ENCODE measurements around the gene RGS16. TPM values are rescaled to one million over a fixed set of nuclear protein-coding genes. Genes with fewer than 3 reads are reported as not detected.

The RGS16 gene
- total and polyA plus RNA-seq, 2 of the 13 experiments (the other 11 are each of a cell fraction or from before 2014, with no cell fraction given) = not detected

DNA sequence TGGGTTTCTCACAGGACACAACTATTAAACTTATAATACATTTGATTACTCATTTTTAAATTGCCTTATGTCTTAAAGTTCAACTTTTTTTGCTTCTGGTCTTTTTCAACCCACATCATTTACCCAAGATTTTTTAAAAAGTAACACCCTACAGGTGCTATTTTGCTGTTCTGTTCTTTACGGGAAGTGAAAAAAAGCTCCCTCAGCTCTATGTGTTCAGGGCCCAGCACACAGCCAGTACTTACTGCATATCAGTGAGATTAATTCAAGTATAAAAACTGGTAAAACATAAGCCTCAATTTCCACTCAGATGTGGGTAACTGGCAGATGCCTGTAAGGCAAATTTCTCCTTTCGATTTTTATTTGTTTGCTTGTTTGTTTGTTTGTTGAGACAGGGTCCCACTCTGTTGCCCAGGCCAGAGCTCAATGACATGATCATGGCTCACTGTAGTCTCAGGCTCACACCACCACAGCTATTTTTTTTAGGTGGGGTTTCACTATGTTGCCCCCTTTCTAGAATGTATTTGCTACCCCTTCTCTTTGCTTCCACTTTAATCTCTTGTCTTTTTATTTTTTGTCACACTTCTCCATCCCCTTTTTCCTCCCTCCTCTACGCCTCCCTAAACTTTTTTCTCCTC, 35.4 kb downstream of the RGS16 start:
- no peaks in the 10 kb centered on the region for H3K4me1 ChIP-seq (ENCODE audit: insufficient read depth, low read length)
- no peak overlapping the region for H3K4me2 ChIP-seq (ENCODE audit: low read depth, low read length)
- H3K4me3 ChIP-seq (replicated peaks in 1 of 3; ENCODE audit: insufficient read depth in 1 of 3, low read depth in 2 of 3, low read length in 3 of 3) = no peak overlapping the region
- no peaks in the 10 kb centered on the region for H3K79me2 ChIP-seq (ENCODE audit: insufficient read depth, low read length)
- BruUV-seq (replicated peaks) = no TSS peak
- in situ Hi-C loops (cut with HindIII; ENCODE audit: extremely low pct_ligation_motif_present, low pct_unique_long_range_greater_than_20kb) = no loop called here
- H2AFZ ChIP-seq (ENCODE audit: low read length) = no peak overlapping the region
- no peak for FAIRE-seq
- no peaks in the 10 kb centered on the region for H3K27me3 ChIP-seq (ENCODE audit: control insufficient read depth in 1 of 2, insufficient read depth in 2 of 2, low read length in 2 of 2)
- intact Hi-C loops (cut with micrococcal nuclease; ENCODE audit: unreplicated experiment) = no loop called here
- 34% methylated on average over 3 of the region's 3 CpGs for WGBS (ENCODE audit: low lambda C conversion rate)
- ChIA-PET CTCF (ENCODE audit: low intra/inter-chr PET ratio, low total read pairs) (no interaction called here), POLR2A (no interaction called here)
- no peak for DNase-seq (ENCODE audit: low spot score)
- TF ChIP-seq ZNF224 (CRISPR knock-in tag; IDR thresholded peaks at IDR 0.05) = no peak
- no peak for TF ChIP-seq NRL (CRISPR knock-in tag; IDR thresholded peaks at IDR 0.05; ENCODE audit: borderline replicate concordance)
- TF ChIP-seq ZNF382 (CRISPR knock-in tag; IDR thresholded peaks at IDR 0.05; ENCODE audit: borderline replicate concordance) = no peak
- TF ChIP-seq SIN3B (IDR thresholded peaks at IDR 0.05; ENCODE audit: low read length) = no peak
- TF ChIP-seq, protein P1, sequence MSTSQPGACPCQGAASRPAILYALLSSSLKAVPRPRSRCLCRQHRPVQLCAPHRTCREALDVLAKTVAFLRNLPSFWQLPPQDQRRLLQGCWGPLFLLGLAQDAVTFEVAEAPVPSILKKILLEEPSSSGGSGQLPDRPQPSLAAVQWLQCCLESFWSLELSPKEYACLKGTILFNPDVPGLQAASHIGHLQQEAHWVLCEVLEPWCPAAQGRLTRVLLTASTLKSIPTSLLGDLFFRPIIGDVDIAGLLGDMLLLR (CRISPR knock-in tag; IDR thresholded peaks at IDR 0.05) = no peak
- TF ChIP-seq ZNF383 (CRISPR knock-in tag; IDR thresholded peaks at IDR 0.05; ENCODE audit: borderline replicate concordance) = no peak
- TF ChIP-seq XRCC5 (optimal IDR thresholded peaks at IDR 0.05; ENCODE audit: low read length) = no peak
- no peak for TF ChIP-seq CHCHD3 (CRISPR knock-in tag; IDR thresholded peaks at IDR 0.05)
- no peak for TF ChIP-seq ZNF737 (CRISPR knock-in tag; IDR thresholded peaks at IDR 0.05; ENCODE audit: borderline replicate concordance)
- no peak for TF ChIP-seq ZNF496 (CRISPR knock-in tag; IDR thresholded peaks at IDR 0.05; ENCODE audit: insufficient replicate concordance)
- TF ChIP-seq NFKBIZ (CRISPR knock-in tag; IDR thresholded peaks at IDR 0.05) = no peak
- TF ChIP-seq ZNF7 (CRISPR knock-in tag; IDR thresholded peaks at IDR 0.05) = no peak
- TF ChIP-seq ZNF839 (CRISPR knock-in tag; IDR thresholded peaks at IDR 0.05; ENCODE audit: borderline replicate concordance) = no peak
- TF ChIP-seq, protein P2, sequence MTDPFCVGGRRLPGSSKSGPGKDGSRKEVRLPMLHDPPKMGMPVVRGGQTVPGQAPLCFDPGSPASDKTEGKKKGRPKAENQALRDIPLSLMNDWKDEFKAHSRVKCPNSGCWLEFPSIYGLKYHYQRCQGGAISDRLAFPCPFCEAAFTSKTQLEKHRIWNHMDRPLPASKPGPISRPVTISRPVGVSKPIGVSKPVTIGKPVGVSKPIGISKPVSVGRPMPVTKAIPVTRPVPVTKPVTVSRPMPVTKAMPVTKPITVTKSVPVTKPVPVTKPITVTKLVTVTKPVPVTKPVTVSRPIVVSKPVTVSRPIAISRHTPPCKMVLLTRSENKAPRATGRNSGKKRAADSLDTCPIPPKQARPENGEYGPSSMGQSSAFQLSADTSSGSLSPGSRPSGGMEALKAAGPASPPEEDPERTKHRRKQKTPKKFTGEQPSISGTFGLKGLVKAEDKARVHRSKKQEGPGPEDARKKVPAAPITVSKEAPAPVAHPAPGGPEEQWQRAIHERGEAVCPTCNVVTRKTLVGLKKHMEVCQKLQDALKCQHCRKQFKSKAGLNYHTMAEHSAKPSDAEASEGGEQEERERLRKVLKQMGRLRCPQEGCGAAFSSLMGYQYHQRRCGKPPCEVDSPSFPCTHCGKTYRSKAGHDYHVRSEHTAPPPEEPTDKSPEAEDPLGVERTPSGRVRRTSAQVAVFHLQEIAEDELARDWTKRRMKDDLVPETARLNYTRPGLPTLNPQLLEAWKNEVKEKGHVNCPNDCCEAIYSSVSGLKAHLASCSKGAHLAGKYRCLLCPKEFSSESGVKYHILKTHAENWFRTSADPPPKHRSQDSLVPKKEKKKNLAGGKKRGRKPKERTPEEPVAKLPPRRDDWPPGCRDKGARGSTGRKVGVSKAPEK (CRISPR knock-in tag; IDR thresholded peaks at IDR 0.05; ENCODE audit: borderline replicate concordance) = no peak
- no peak for TF ChIP-seq ZNF235 (CRISPR knock-in tag; IDR thresholded peaks at IDR 0.05; ENCODE audit: borderline replicate concordance)
- no peak for TF ChIP-seq ZFP37 (CRISPR knock-in tag; IDR thresholded peaks at IDR 0.05; ENCODE audit: borderline replicate concordance)
- TF ChIP-seq ZNF878 (CRISPR knock-in tag; IDR thresholded peaks at IDR 0.05) = no peak
- no peak for TF ChIP-seq ZNF431 (CRISPR knock-in tag; IDR thresholded peaks at IDR 0.05; ENCODE audit: borderline replicate concordance, low read depth)
- no peak for TF ChIP-seq ZNF607 (CRISPR knock-in tag; IDR thresholded peaks at IDR 0.05; ENCODE audit: borderline replicate concordance)
- no peak for TF ChIP-seq ZNF264 (CRISPR knock-in tag; IDR thresholded peaks at IDR 0.05)
- ATAC-seq = no peak
- no peaks in the 10 kb centered on the region for H4K20me1 ChIP-seq (ENCODE audit: insufficient read depth, low read length)
- no peak overlapping the region for H3K27ac ChIP-seq (ENCODE audit: extremely low read length, insufficient read depth, low read length)
- no peak overlapping the region for H3K9ac ChIP-seq (ENCODE audit: insufficient read depth, low read depth, low read length)
- no peaks in the 10 kb centered on the region for H3K36me3 ChIP-seq (replicated peaks in 1 of 2; ENCODE audit: control insufficient read depth in 1 of 2, insufficient read depth in 2 of 2, low read length in 2 of 2)
- no peaks in the 10 kb centered on the region for H3K9me3 ChIP-seq (ENCODE audit: low read length)
